Measurements from ENCODE around the gene LRPPRC. TPM values are rescaled to one million over a fixed set of nuclear protein-coding genes. Genes with fewer than 3 reads are reported as not detected.

Gene LRPPRC
- total RNA-seq, 1 donor from 2014 or later = 52.1 TPM

GRCh38 chr2:43905371-43905803 is 90.4 kb downstream of the LRPPRC start:
- H3K4me3 Mint-ChIP-seq (ENCODE audit: unreplicated experiment) = no peak overlapping the region
- H3K4me1 Mint-ChIP-seq (ENCODE audit: low read depth) = peaks cover 18% of the 10 kb centered on the region
- no peak for DNase-seq (ENCODE audit: low spot score)
- H3K27me3 Mint-ChIP-seq (ENCODE audit: low read depth) = no peaks in the 10 kb centered on the region
- H3K9me3 Mint-ChIP-seq (ENCODE audit: low read depth) = no peaks in the 10 kb centered on the region
- TF ChIP-seq CTCF (IDR thresholded peaks at IDR 0.05) = no peak
- H3K36me3 Mint-ChIP-seq (ENCODE audit: low read depth) = peaks cover 18% of the 10 kb centered on the region
- no peak overlapping the region for H3K27ac Mint-ChIP-seq (ENCODE audit: unreplicated experiment)

GRCh38 chr2:43899589-43899988 is 96.2 kb downstream of the LRPPRC start:
- H3K27me3 Mint-ChIP-seq (ENCODE audit: low read depth) = no peaks in the 10 kb centered on the region
- H3K9me3 Mint-ChIP-seq (ENCODE audit: low read depth) = no peaks in the 10 kb centered on the region
- TF ChIP-seq CTCF (IDR thresholded peaks at IDR 0.05) = no peak
- H3K36me3 Mint-ChIP-seq (ENCODE audit: low read depth) = peaks cover 12% of the 10 kb centered on the region
- H3K4me1 Mint-ChIP-seq (ENCODE audit: low read depth) = peaks cover 20% of the 10 kb centered on the region
- H3K27ac Mint-ChIP-seq (ENCODE audit: unreplicated experiment) = no peak overlapping the region
- DNase-seq (ENCODE audit: low spot score) = no peak
- no peak overlapping the region for H3K4me3 Mint-ChIP-seq (ENCODE audit: unreplicated experiment)

GRCh38 chr2:43898838-43899346 is 96.9 kb downstream of the LRPPRC start:
- TF ChIP-seq CTCF (IDR thresholded peaks at IDR 0.05) = no peak
- Mint-ChIP-seq H3K36me3 (ENCODE audit: low read depth) (peaks cover 10% of the 10 kb centered on the region), H3K4me3 (ENCODE audit: unreplicated experiment) (no peak overlapping the region), H3K27ac (ENCODE audit: unreplicated experiment) (peak overlapping the region; percentile 34), H3K9me3 (ENCODE audit: low read depth) (no peaks in the 10 kb centered on the region), H3K27me3 (ENCODE audit: low read depth) (no peaks in the 10 kb centered on the region), H3K4me1 (ENCODE audit: low read depth) (peaks cover 20% of the 10 kb centered on the region)
- DNase-seq (ENCODE audit: low spot score) = no peak

- peak; percentile 75 for TF ChIP-seq CTCF (IDR thresholded peaks at IDR 0.05)
- H3K9me3 Mint-ChIP-seq (ENCODE audit: low read depth) = no peaks in the 10 kb centered on the region
- no peak overlapping the region for H3K4me3 Mint-ChIP-seq (ENCODE audit: unreplicated experiment)
- DNase-seq (ENCODE audit: low spot score) = no peak
- no peaks in the 10 kb centered on the region for H3K27me3 Mint-ChIP-seq (ENCODE audit: low read depth)
- peak overlapping the region; percentile 15 for H3K27ac Mint-ChIP-seq (ENCODE audit: unreplicated experiment)
- H3K36me3 Mint-ChIP-seq (ENCODE audit: low read depth) = peaks cover 13% of the 10 kb centered on the region
- H3K4me1 Mint-ChIP-seq (ENCODE audit: low read depth) = peaks cover 20% of the 10 kb centered on the region
Measured at GRCh38 chr2:43898134-43898837, 97.5 kb downstream of the LRPPRC start.

GRCh38 chr2:43897492-43897891 is 98.3 kb downstream of the LRPPRC start:
- Mint-ChIP-seq H3K27ac (ENCODE audit: unreplicated experiment) (no peak overlapping the region), H3K9me3 (ENCODE audit: low read depth) (no peaks in the 10 kb centered on the region), H3K4me1 (ENCODE audit: low read depth) (peaks cover 20% of the 10 kb centered on the region), H3K36me3 (ENCODE audit: low read depth) (peaks cover 19% of the 10 kb centered on the region), H3K4me3 (ENCODE audit: unreplicated experiment) (no peak overlapping the region), H3K27me3 (ENCODE audit: low read depth) (no peaks in the 10 kb centered on the region)
- DNase-seq (ENCODE audit: low spot score) = no peak
- no peak for TF ChIP-seq CTCF (IDR thresholded peaks at IDR 0.05)

All from chondrocyte (in vitro differentiated cells).